GM13976 (cell line): ENCODE measurements around the gene CHRNA4.

Experiments used
- DNase-seq: peaks from one replicate; pipeline ENCODE4 v3.0.0; 2012; ENCODE audit warnings: low spot score
- CTCF ChIP-seq: IDR thresholded peaks from 2 replicates; pipeline ENCODE4 v1.5.1; 2012; ENCODE audit warnings: borderline replicate concordance, mild to moderate bottlenecking; ENCODE audit not compliant: insufficient read depth; ENCODE audit errors: extremely low read depth, missing control alignments, control extremely low read depth
- in situ Hi-C: fragments of 300-500 bp; cut with MboI; formaldehyde crosslinking; loops from one replicate; pipeline ENCODE4 v1.12.0; 2022; ENCODE audit warnings: low sequenced_read_pairs, mixed read lengths, inconsistent platforms; ENCODE audit not compliant: unreplicated experiment

The CHRNA4 gene

GRCh38 chr20:63373996-63374395 lies 12.8 kb upstream of the CHRNA4 start:
- no peak for DNase-seq
- in situ Hi-C loops, result no loop called here
- TF ChIP-seq CTCF, result no peak

GRCh38 chr20:63372971-63373885 lies 12.1 kb upstream of the CHRNA4 start:
- in situ Hi-C loops, result no loop called here
- TF ChIP-seq CTCF, result no peak
- no peak for DNase-seq

DNA sequence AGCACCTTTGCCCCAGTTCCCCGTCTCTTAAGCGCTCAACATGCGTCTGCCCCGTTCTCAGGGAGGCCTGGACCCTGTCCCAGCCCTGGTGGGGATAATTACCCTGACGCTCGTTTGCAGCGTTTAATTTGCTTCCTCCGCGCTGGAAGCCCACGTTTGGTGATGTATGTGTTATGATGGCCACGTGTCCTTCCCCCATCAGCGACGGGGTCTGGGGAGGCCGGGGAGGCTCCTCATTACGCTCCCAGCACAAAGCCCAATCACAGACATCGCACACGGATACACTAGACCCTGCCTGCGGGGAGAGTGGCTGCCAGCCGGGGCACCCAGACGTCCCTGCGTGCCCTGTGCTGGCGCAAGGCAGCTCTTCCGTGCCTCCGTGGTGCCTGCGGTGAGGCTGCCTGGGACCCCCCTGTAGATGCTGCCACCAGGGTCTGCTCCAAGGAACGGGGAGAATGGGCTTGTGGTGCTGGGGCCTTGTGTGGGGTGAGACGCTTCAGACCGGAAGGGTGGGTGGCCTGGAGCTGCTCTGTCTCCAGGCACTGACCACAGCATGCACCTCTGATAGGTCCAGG lies 10.2 kb upstream of the CHRNA4 start:
- in situ Hi-C loops, result no loop called here

GRCh38 chr20:63370618-63371187 lies 9.6 kb upstream of the CHRNA4 start:
- in situ Hi-C loops, result no loop called here

More for the DNA sequence above, 10.2 kb upstream of the CHRNA4 start:
- TF ChIP-seq CTCF, result no peak
- no peak for DNase-seq

DNA sequence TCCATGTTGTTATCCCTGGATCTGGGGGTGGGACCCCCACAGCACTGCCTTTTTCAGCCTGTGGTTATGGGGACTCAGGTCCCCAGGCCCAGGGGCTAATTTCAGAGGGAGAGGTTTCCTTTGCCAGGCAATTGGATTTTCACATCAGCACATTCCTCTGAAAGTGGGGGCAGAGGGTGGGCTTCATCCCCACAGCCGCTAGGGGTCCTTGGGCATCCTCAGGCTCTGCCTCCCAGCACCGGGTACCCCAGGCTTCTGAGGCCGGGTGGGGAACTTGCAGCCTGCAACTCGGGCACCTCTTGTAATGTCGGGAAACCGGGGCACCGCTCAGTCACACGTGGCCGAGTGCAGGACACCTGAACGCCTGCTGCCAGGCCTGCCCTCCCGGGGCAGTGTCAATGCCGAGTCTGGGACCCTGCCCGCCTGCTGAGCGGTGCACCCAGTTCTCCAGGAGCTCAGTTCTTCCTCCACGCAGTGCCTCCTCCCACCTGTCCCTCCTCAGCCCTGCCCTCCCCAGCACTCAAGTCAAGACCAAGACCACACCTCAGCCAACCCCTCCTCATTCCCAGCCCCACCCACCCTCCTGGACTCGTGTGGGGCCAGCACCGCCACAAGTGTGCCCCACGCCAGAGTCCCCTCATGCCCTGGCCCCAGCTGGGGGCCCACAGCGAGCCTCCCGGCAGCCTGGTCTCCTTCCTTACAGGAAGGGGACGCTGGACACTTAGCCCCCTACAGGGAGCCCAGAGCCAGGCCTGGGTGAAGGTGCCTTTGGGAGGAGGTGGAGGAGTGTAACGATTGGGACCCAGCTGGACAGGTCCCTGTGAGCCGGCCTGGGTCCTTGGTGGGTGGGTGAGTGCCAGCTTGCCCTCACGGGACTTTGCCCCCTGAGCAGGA lies 8.8 kb upstream of the CHRNA4 start:
- in situ Hi-C loops, result no loop called here
- DNase-seq, result no peak
- TF ChIP-seq CTCF, result no peak

More at GRCh38 chr20:63370618-63371187, 9.6 kb upstream of the CHRNA4 start:
- TF ChIP-seq CTCF, result no peak
- DNase-seq, result no peak

- no peak for TF ChIP-seq CTCF
- no peak for DNase-seq
- in situ Hi-C loops, result no loop called here
These were observed 7.9 kb upstream of the CHRNA4 start for GRCh38 chr20:63369024-63369530.
